Uterus (tissue), 2 donors: ENCODE results near the gene ANKLE2.

Experiments
- CTCF ChIP-seq, 4 experiments: fragments of 200-600 bp in 2 of 4; fragments of 450-650 bp in 2 of 4; sonication (generic) in 2 of 4; IDR thresholded peaks; one replicate each; pipeline ENCODE4 v1.5.1; 2016 to 2019; ENCODE audit warnings: antibody characterized with exemption in 4 of 4, mild to moderate bottlenecking in 2 of 4, moderate library complexity in 1 of 4
- POLR2A ChIP-seq, 2 donors: fragments of 450-650 bp; IDR thresholded peaks; one replicate each; pipeline ENCODE4 v1.6.1; 2016; ENCODE audit warnings: antibody characterized with exemption in 2 of 2, mild to moderate bottlenecking in 1 of 2, moderate library complexity in 1 of 2

DNA sequence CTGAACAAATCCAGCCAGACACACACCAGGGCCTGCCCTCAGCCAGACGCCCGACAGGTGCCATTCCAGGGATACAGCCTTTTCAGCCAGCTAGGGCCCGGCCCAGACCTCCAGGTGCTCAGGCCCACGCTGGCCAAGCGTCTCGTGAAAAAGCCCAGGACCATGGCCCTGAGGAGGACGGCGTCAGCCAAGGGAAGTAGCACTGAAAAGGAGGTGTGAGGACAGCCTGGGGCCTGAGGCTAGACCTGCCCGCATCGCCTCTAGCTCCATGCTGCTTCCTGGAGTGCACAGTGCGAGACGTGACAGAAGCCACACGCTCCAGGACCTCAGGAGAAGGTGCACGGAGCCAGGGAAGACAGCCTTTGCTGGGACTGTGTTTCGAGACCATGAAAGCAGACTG is 37.2 kb upstream of the ANKLE2 start:
- TF ChIP-seq CTCF (IDR thresholded peaks at IDR 0.05) (no peak), POLR2A (IDR thresholded peaks at IDR 0.05) (no peak)
